Mesendoderm (in vitro differentiated cells): ENCODE data around the gene CD52.

Source experiments
- DNase-seq: peaks from one replicate; pipeline ENCODE4 v3.0.0; 2013
- H2AK5ac ChIP-seq: 2 replicates; pipeline ENCODE4 v1.6.1; 2013; ENCODE audit warnings: low read length, inconsistent platforms
- H2BK120ac ChIP-seq: 2 replicates; pipeline ENCODE4 v1.6.1; 2013; ENCODE audit warnings: low read depth, mild to moderate bottlenecking, low read length, moderate library complexity, mixed read lengths
- H2BK15ac ChIP-seq: replicated peaks from 2 replicates; pipeline ENCODE4 v1.6.1; 2013; ENCODE audit warnings: low read depth, mild to moderate bottlenecking, moderate library complexity
- H2BK5ac ChIP-seq: 2 replicates; pipeline ENCODE4 v1.6.1; 2013; ENCODE audit warnings: low read length, inconsistent platforms
- H3K18ac ChIP-seq: 2 replicates; pipeline ENCODE4 v1.6.1; 2013; ENCODE audit warnings: mild to moderate bottlenecking, low read length, mixed read lengths
- H3K23ac ChIP-seq: one replicate; pipeline ENCODE4 v1.6.1; 2013; ENCODE audit warnings: low read length
- H3K27ac ChIP-seq: 2 replicates; pipeline ENCODE4 v1.5.1; 2013; ENCODE audit warnings: low read depth, mild to moderate bottlenecking, inconsistent platforms, low read length, moderate library complexity
- H3K27me3 ChIP-seq: 2 replicates; pipeline ENCODE4 v1.6.1; 2013; ENCODE audit warnings: low read length, control low read depth, mild to moderate bottlenecking, inconsistent platforms; ENCODE audit not compliant: insufficient read depth, poor library complexity
- H3K36me3 ChIP-seq: 2 replicates; pipeline ENCODE4 v1.6.1; 2013; ENCODE audit warnings: low read length, inconsistent platforms; ENCODE audit not compliant: control insufficient read depth, insufficient read depth
- H3K4ac ChIP-seq: one replicate; pipeline ENCODE4 v1.6.1; 2013; ENCODE audit warnings: low read depth, mild to moderate bottlenecking, low read length, moderate library complexity
- H3K4me1 ChIP-seq: 2 replicates; pipeline ENCODE4 v1.6.1; 2013; ENCODE audit warnings: low read depth, low read length, inconsistent platforms; ENCODE audit not compliant: control insufficient read depth
- H3K4me2 ChIP-seq: 2 replicates; pipeline ENCODE4 v1.6.1; 2013; ENCODE audit warnings: low read length
- H3K4me3 ChIP-seq: 2 replicates; pipeline ENCODE4 v1.5.1; 2013; ENCODE audit warnings: mild to moderate bottlenecking, low read length
- H3K56ac ChIP-seq: one replicate; pipeline ENCODE4 v1.6.1; 2013; ENCODE audit warnings: low read length
- H3K79me1 ChIP-seq: 2 replicates; pipeline ENCODE4 v1.6.1; 2013; ENCODE audit warnings: low read length, inconsistent platforms
- H3K79me2 ChIP-seq: 2 replicates; pipeline ENCODE4 v1.6.1; 2013; ENCODE audit warnings: mild to moderate bottlenecking, low read length; ENCODE audit not compliant: control insufficient read depth, insufficient read depth
- H3K9ac ChIP-seq: 2 replicates; pipeline ENCODE4 v1.6.1; 2013; ENCODE audit warnings: low read length, inconsistent platforms
- H4K5ac ChIP-seq: one replicate; pipeline ENCODE4 v1.6.1; 2013; ENCODE audit warnings: low read length
- H4K8ac ChIP-seq: one replicate; pipeline ENCODE4 v1.6.1; 2013; ENCODE audit warnings: low read depth, mild to moderate bottlenecking, control low read depth, low read length, moderate library complexity
- WGBS: extraction: QIAGEN DNeasy Blood & Tissue Kit; methylation state at CpG from one replicate; pipeline ENCODE4 v1.1.7; 2013; ENCODE audit warnings: low lambda C conversion rate, missing lambda C conversion rate; ENCODE audit not compliant: insufficient coverage; ENCODE audit errors: extremely low coverage; 5-methylcytosine and 5-hydroxymethylcytosine counted together

CD52 gene

DNA sequence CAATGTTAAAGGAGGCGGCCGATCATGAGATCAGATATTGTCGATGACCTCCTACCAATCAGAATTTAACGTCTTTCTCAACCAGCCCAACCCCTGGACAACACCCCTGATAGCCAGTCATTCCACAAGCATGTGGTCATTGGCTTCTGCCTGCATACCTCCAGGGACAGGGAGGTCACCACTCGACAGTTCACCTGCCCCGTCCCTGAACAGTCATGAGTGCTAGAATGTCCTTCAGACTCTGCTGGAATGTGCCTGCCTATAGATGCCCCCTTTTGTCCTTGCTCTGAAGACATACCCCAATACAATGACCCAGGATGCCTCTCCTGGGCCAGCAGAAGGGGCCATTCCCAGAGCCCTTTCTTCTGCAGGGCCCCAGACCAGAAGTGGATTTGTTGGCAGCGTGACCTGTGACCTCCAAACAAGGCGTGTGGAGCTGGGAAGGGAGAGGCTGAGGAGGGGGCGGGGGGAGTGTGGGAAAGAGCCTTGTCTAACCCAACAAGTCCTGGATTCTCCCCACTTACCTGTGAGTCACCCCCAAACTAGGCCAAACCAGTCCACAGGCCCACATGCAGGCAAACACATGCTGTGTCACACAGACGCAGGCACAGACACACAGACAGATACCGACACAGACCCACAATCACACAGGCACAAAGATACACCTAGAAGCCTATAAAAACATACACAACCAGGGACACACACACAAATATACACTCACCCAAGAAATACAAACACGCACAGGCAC lies 34.0 kb downstream of the CD52 start:
- Histone ChIP-seq H2BK5ac (peak overlapping the region; percentile 70), H2AK5ac (peak overlapping the region; percentile 9), H3K4me2 (no peak overlapping the region), H4K5ac (no peak overlapping the region), H3K4ac (no peak overlapping the region), H3K79me1 (no peaks in the 10 kb centered on the region), H3K27ac (no peak overlapping the region), H3K36me3 (no peaks in the 10 kb centered on the region), H3K18ac (no peak overlapping the region), H3K4me3 (no peak overlapping the region), H3K79me2 (no peaks in the 10 kb centered on the region), H3K27me3 (no peaks in the 10 kb centered on the region), H2BK120ac (no peak overlapping the region), H2BK15ac (no peak overlapping the region), H3K4me1 (peaks cover 7% of the 10 kb centered on the region), H3K56ac (peak overlapping the region; percentile 64), H3K9ac (peak overlapping the region; percentile 27), H3K23ac (no peak overlapping the region), H4K8ac (no peak overlapping the region)
- peak; percentile 90 for DNase-seq
- WGBS, result no CpG with 5 or more reads among the region's 12 CpGs

DNA sequence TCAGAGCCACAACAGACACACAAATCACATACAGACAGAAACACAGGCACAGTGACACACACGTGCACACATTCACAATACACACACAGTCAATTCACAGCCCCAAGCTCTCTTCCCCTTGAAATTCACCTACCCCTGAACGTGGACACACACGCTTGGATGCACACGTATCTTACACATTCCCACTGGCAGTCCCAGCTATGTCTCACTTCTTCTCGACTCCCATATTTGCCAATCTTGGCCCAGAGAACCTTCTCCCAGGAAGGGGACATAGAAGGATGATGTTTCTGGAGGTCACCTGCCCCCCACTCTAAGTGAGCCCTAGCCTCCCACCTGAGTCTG lies 34.6 kb downstream of the CD52 start:
- Histone ChIP-seq H3K4me3 (no peak overlapping the region), H3K79me2 (no peaks in the 10 kb centered on the region), H3K9ac (peak overlapping the region; percentile 27), H3K23ac (no peak overlapping the region), H4K8ac (no peak overlapping the region), H3K56ac (peak overlapping the region; percentile 64), H3K4ac (no peak overlapping the region), H3K27me3 (no peaks in the 10 kb centered on the region), H3K4me2 (no peak overlapping the region), H3K18ac (no peak overlapping the region), H2BK120ac (no peak overlapping the region), H3K4me1 (peaks cover 7% of the 10 kb centered on the region), H2BK5ac (peak overlapping the region; percentile 70), H4K5ac (no peak overlapping the region), H2AK5ac (peak overlapping the region; percentile 38), H3K36me3 (no peaks in the 10 kb centered on the region), H2BK15ac (no peak overlapping the region), H3K27ac (no peak overlapping the region), H3K79me1 (no peaks in the 10 kb centered on the region)
- WGBS, result no CpG with 5 or more reads among the region's 5 CpGs
- no peak for DNase-seq

- no peak overlapping the region for H3K4ac ChIP-seq
- peak overlapping the region; percentile 67 for H2AK5ac ChIP-seq
- H2BK15ac ChIP-seq, result no peak overlapping the region
- no peaks in the 10 kb centered on the region for H3K36me3 ChIP-seq
- no peak overlapping the region for H4K5ac ChIP-seq
- peak overlapping the region; percentile 62 for H3K56ac ChIP-seq
- no peak overlapping the region for H2BK120ac ChIP-seq
- H3K79me2 ChIP-seq, result no peaks in the 10 kb centered on the region
- H3K23ac ChIP-seq, result peak overlapping the region; percentile 66
- no peak overlapping the region for H4K8ac ChIP-seq
- no peak overlapping the region for H3K4me3 ChIP-seq
- peak overlapping the region; percentile 25 for H2BK5ac ChIP-seq
- no peak overlapping the region for H3K9ac ChIP-seq
- H3K18ac ChIP-seq, result no peak overlapping the region
- H3K27me3 ChIP-seq, result no peaks in the 10 kb centered on the region
- WGBS, result no CpG with 5 or more reads among the region's 4 CpGs
- no peak for DNase-seq
- no peak overlapping the region for H3K4me2 ChIP-seq
- H3K27ac ChIP-seq, result no peak overlapping the region
- peaks cover 7% of the 10 kb centered on the region for H3K4me1 ChIP-seq
- H3K79me1 ChIP-seq, result no peaks in the 10 kb centered on the region
These were observed 35.6 kb downstream of the CD52 start for GRCh38 chr1:26353210-26353859.

DNA sequence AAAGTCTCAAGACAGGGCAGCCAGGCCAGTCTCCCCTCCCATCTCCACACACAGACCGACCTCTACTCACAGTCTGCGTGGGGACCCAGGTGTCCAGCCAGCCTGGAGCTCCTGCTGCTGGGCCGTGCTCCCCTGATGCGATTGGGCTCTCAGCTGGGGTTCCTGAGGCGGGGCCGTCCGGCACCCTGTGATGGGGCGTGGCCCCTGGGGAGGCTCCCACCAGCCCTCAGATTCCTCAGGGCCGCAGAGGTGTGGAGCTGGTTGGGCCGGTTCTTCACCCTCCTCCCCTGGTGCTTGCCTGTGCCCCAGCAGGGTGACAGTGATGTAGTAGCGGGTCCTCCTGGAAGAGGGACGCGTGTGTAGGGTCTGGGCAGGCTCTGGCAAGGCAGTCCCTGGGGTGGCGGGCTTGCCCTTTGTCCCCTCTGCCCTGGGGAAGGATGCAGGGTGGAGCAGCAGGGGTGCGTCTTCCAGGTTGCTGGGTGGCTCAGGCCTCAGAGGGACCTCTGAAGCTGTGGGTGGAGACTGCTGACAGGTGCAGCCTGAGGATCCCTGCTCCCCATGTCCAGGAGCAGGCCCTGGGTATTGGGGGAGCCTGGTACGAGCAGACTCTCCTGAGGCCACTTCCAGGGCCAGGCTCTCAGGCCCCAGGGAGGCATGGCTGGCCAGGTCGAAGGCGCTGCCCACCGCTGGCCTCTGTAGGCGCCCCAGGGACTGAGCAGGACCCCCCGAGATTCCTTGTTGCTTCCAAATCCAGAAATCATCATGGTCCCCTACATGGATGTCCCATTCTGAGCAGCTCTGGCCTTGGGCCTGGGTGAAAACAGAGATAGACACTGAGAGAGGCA lies 36.4 kb downstream of the CD52 start, which contains the start of gene CRYBG2:
TSS of gene CRYBG2 (minus strand) at position 155 of the 845 bp plus-strand sequence. CDS start 7,473 bp downstream, outside the sequence.
- H3K4ac ChIP-seq, result no peak within 1 kb of the TSS
- H3K18ac ChIP-seq, result no peak within 1 kb of the TSS
- no peak within 1 kb of the TSS for H3K27ac ChIP-seq
- H4K5ac ChIP-seq, result no peak within 1 kb of the TSS
- peak within 1 kb of the TSS; percentile 25 for H2BK5ac ChIP-seq
- peak within 1 kb of the TSS; percentile 62 for H3K56ac ChIP-seq
- no peak within 1 kb of the TSS for H4K8ac ChIP-seq
- no peaks in the 10 kb centered on the region for H3K79me1 ChIP-seq
- H3K4me2 ChIP-seq, result no peak within 1 kb of the TSS
- H3K9ac ChIP-seq, result no peak within 1 kb of the TSS
- H3K36me3 ChIP-seq, result no peaks in the 10 kb centered on the region
- no peaks in the 10 kb centered on the region for H3K79me2 ChIP-seq
- H2AK5ac ChIP-seq, result peak within 1 kb of the TSS; percentile 67
- no CpG with 5 or more reads among the region's 21 CpGs for WGBS
- no peaks in the 10 kb centered on the region for H3K27me3 ChIP-seq
- H2BK120ac ChIP-seq, result no peak within 1 kb of the TSS
- DNase-seq, result no peak
- H2BK15ac ChIP-seq, result no peak within 1 kb of the TSS
- no peak within 1 kb of the TSS for H3K4me3 ChIP-seq
- H3K23ac ChIP-seq, result peak within 1 kb of the TSS; percentile 66
- peaks cover 7% of the 10 kb centered on the region for H3K4me1 ChIP-seq

DNA sequence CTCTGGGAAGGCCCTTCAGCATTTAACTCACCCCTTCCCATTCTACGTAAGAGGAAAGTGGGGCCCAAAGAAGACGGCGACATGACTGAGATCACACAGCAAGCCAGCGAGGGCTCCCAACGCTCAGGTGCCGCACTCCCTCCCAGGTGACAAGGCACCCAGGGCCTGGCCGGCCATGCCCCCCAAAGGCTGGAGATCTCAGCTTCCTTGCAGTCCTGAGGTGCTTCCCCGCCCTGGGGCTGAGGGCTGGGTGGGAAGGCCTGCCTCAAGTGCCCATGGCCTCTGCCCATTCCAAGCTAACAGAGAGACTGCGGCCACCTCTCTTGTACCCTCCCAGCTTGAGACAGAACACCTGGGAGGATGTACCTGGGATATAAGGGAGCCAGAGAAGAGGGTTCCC lies 37.2 kb downstream of the CD52 start:
- Histone ChIP-seq H3K27me3 (no peaks in the 10 kb centered on the region), H3K4me3 (no peak overlapping the region), H3K4me2 (no peak overlapping the region), H3K9ac (no peak overlapping the region), H3K27ac (no peak overlapping the region), H3K4me1 (peaks cover 7% of the 10 kb centered on the region), H3K56ac (no peak overlapping the region), H2BK120ac (no peak overlapping the region), H3K79me1 (no peaks in the 10 kb centered on the region), H2BK15ac (no peak overlapping the region), H3K18ac (no peak overlapping the region), H3K23ac (no peak overlapping the region), H3K79me2 (no peaks in the 10 kb centered on the region), H2AK5ac (no peak overlapping the region), H3K36me3 (no peaks in the 10 kb centered on the region), H3K4ac (no peak overlapping the region), H4K8ac (no peak overlapping the region), H2BK5ac (no peak overlapping the region), H4K5ac (no peak overlapping the region)
- no CpG with 5 or more reads among the region's 9 CpGs for WGBS
- DNase-seq, result no peak
